SJCRH30 (cell line): ENCODE data around the gene GRIK1. TPM values are rescaled to one million over a fixed set of nuclear protein-coding genes. Genes with fewer than 3 reads are reported as not detected.

ENCODE experiments used
- DNase-seq, 2 experiments: peaks; one replicate each; pipeline ENCODE4 v3.0.0-alpha.2; 2015 to 2020
- H3K27ac ChIP-seq: fragments of 250-450 bp; sonication (Bioruptor Pico); 2 replicates; pipeline ENCODE4 v1.5.1; 2020; ENCODE audit warnings: mild to moderate bottlenecking, moderate library complexity
- H3K27me3 ChIP-seq: fragments of 250-450 bp; sonication (Bioruptor Pico); 2 replicates; pipeline ENCODE4 v1.5.1; 2020; ENCODE audit warnings: mild to moderate bottlenecking, moderate library complexity
- H3K36me3 ChIP-seq: fragments of 250-450 bp; sonication (Bioruptor Pico); 2 replicates; pipeline ENCODE4 v1.5.1; 2020; ENCODE audit warnings: mild to moderate bottlenecking, moderate library complexity
- H3K4me1 ChIP-seq: fragments of 250-450 bp; sonication (Bioruptor Pico); 2 replicates; pipeline ENCODE4 v1.5.1; 2020; ENCODE audit warnings: mild to moderate bottlenecking, moderate library complexity
- H3K4me3 ChIP-seq: fragments of 250-450 bp; sonication (Bioruptor Pico); 2 replicates; pipeline ENCODE4 v1.5.1; 2020; ENCODE audit warnings: mild to moderate bottlenecking, moderate library complexity
- H3K9me3 ChIP-seq: fragments of 250-450 bp; sonication (Bioruptor Pico); replicated peaks from 2 replicates; pipeline ENCODE4 v1.5.1; 2020; ENCODE audit warnings: mild to moderate bottlenecking, moderate library complexity
- total RNA-seq: library from RNA; depleted of rRNA; stranded (reverse); fragments of >200 nt; shearing (Covaris generic); gene quantifications from 2 replicates; pipeline ENCODE4 v1.2.3, GENCODE V29; 2014

Gene GRIK1
- total RNA-seq, 1 experiment from 2014 or later: not detected

GRCh38 chr21:29829564-29830275 lies 110.1 kb downstream of the GRIK1 start:
- Histone ChIP-seq H3K36me3 (no peaks in the 10 kb centered on the region), H3K4me3 (no peak overlapping the region), H3K27me3 (no peaks in the 10 kb centered on the region), H3K9me3 (no peaks in the 10 kb centered on the region), H3K27ac (no peak overlapping the region), H3K4me1 (no peaks in the 10 kb centered on the region)
- DNase-seq: no peak

GRCh38 chr21:29827647-29828046 lies 112.1 kb downstream of the GRIK1 start:
- Histone ChIP-seq H3K9me3 (no peaks in the 10 kb centered on the region), H3K4me3 (no peak overlapping the region), H3K4me1 (no peaks in the 10 kb centered on the region), H3K36me3 (no peaks in the 10 kb centered on the region), H3K27me3 (no peaks in the 10 kb centered on the region), H3K27ac (no peak overlapping the region)
- DNase-seq: no peak

- Histone ChIP-seq H3K9me3 (no peaks in the 10 kb centered on the region), H3K4me3 (no peak overlapping the region), H3K27ac (no peak overlapping the region), H3K27me3 (no peaks in the 10 kb centered on the region), H3K36me3 (no peaks in the 10 kb centered on the region), H3K4me1 (no peaks in the 10 kb centered on the region)
- no peak for DNase-seq
Measured at GRCh38 chr21:29827236-29827635, 112.6 kb downstream of the GRIK1 start.

DNA sequence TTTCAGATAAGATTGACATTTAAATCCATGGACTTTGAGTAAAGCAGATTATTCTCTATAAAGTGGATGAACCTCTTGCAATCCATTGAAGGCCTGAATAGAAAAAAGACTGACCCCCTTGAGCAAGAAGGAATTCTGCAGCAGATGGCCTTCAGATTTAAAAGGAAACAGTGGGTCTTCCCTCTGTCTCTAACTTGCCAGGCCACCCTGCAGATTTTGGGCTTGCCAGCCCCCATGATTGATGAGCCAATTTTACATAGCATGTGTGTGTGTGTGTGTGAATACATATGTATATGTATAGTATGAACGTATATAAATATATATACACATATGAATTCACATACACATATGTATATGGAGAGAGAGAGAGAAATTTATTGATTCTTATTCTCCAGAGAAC lies 113.4 kb downstream of the GRIK1 start:
- no peaks in the 10 kb centered on the region for H3K4me1 ChIP-seq
- H3K4me3 ChIP-seq: no peak overlapping the region
- H3K9me3 ChIP-seq: no peaks in the 10 kb centered on the region
- no peak overlapping the region for H3K27ac ChIP-seq
- no peaks in the 10 kb centered on the region for H3K27me3 ChIP-seq
- H3K36me3 ChIP-seq: no peaks in the 10 kb centered on the region
- DNase-seq: no peak

- H3K27ac ChIP-seq: no peak overlapping the region
- no peaks in the 10 kb centered on the region for H3K4me1 ChIP-seq
- no peaks in the 10 kb centered on the region for H3K27me3 ChIP-seq
- H3K36me3 ChIP-seq: no peaks in the 10 kb centered on the region
- H3K4me3 ChIP-seq: no peak overlapping the region
- H3K9me3 ChIP-seq: no peaks in the 10 kb centered on the region
- DNase-seq: no peak
Measured at GRCh38 chr21:29825936-29826335, 113.9 kb downstream of the GRIK1 start.

- DNase-seq: no peak
- H3K9me3 ChIP-seq: no peaks in the 10 kb centered on the region
Measured at GRCh38 chr21:29825345-29825744, 114.5 kb downstream of the GRIK1 start.

DNA sequence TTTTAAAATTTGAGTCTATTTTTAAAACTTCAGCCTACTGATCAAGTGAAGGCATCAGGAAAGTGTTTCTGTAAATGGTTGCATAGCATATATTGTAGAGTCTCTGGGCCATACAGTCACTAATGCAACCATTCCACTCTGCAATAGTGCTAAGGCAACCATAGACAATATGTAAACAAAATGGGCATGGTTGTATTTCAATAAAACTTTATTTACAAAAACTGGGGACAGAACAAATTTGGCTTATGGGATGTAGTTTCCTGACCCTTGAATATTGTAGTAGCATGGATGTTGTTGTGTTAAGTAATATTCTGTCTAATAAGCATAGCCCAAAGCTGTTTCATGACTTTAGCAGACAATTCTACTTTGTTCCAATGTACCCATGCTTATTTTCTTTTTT lies 117.7 kb downstream of the GRIK1 start:
- Histone ChIP-seq H3K4me3 (no peak overlapping the region), H3K27ac (no peak overlapping the region), H3K9me3 (no peaks in the 10 kb centered on the region), H3K4me1 (no peaks in the 10 kb centered on the region), H3K36me3 (no peaks in the 10 kb centered on the region), H3K27me3 (no peaks in the 10 kb centered on the region)
- DNase-seq: no peak

More at GRCh38 chr21:29825345-29825744, 114.5 kb downstream of the GRIK1 start:
- no peaks in the 10 kb centered on the region for H3K4me1 ChIP-seq
- no peaks in the 10 kb centered on the region for H3K36me3 ChIP-seq
- H3K27me3 ChIP-seq: no peaks in the 10 kb centered on the region
- H3K4me3 ChIP-seq: no peak overlapping the region
- no peak overlapping the region for H3K27ac ChIP-seq

DNA sequence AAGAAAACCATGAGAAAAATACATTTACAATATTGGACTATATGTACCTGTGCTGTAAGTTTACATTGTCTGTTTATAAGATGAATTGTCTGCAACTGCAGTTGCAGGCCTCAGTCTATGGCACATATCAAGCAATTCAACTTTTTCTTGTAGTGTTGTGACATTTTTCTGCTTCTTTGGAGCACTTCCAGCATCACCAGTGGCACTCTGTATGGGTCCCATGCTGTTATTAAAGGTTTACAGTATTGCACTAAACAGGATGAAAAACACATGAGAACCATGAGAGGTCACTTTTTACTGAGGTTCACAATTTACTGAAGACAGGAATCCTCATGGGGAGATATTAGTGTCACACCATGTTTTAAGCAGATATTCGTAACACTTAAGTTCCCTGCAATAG lies 118.6 kb downstream of the GRIK1 start:
- no peak overlapping the region for H3K4me3 ChIP-seq

DNA sequence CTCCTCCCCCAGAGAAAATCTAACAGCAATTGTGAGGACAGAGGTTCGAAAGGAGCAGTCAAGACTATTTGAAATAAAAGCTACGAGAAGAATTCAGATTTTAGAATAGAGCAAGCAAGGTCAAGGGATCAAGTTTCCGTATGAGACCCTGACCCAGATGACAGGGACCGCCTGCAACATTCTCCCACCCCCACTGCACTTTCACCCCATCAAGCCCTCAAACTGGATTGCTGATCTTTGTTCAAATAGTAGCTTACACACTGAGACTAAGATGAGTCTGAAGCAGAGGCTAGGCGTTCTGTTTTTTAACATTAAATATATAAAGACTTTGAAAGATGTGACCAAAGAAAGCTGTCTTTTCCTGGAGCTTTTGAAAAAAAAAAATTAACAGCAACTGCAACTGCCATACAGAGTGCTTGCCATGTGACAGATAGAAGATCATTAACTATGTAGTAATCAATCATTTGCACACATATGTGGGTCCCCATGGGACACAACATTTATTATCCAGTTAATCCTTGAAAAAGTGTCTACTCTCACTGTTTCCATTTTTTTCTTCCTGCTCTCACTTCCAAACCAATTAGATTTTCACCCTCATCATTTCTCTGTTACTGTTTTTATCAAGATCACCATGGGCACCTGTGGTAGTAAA lies 120.0 kb downstream of the GRIK1 start:
- no peaks in the 10 kb centered on the region for H3K4me1 ChIP-seq
- H3K27ac ChIP-seq: no peak overlapping the region
- no peaks in the 10 kb centered on the region for H3K27me3 ChIP-seq
- DNase-seq: no peak
- no peaks in the 10 kb centered on the region for H3K9me3 ChIP-seq
- H3K36me3 ChIP-seq: no peaks in the 10 kb centered on the region
- H3K4me3 ChIP-seq: no peak overlapping the region

More for the DNA sequence above, 118.6 kb downstream of the GRIK1 start:
- H3K36me3 ChIP-seq: no peaks in the 10 kb centered on the region
- no peaks in the 10 kb centered on the region for H3K27me3 ChIP-seq
- no peak for DNase-seq
- no peaks in the 10 kb centered on the region for H3K9me3 ChIP-seq
- H3K4me1 ChIP-seq: no peaks in the 10 kb centered on the region
- H3K27ac ChIP-seq: no peak overlapping the region

- Histone ChIP-seq H3K27me3 (no peaks in the 10 kb centered on the region), H3K36me3 (no peaks in the 10 kb centered on the region), H3K4me3 (no peak overlapping the region), H3K9me3 (no peaks in the 10 kb centered on the region), H3K4me1 (no peaks in the 10 kb centered on the region), H3K27ac (no peak overlapping the region)
- DNase-seq: no peak
Measured at GRCh38 chr21:29818383-29818921, 121.3 kb downstream of the GRIK1 start.

DNA sequence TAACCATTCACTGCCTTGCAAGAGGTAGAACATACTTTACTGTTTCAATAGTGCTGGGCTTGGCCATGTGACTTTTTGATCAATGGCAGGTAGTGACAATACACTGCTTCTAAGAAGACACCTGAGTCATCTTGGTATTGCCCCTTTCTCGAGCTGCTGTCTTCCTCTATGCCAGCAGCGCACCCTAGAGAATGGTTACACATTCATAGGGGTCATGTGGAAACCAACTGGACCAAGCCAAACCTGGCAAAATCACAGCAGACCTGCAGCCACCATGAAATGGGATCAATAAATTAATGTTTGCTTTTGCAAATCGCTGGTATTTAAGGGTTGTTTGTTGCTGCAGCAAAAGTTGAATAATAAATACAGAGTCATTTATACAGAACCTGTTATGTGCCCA lies 122.3 kb downstream of the GRIK1 start:
- no peaks in the 10 kb centered on the region for H3K27me3 ChIP-seq
- no peak overlapping the region for H3K27ac ChIP-seq
- DNase-seq: no peak
- H3K9me3 ChIP-seq: no peaks in the 10 kb centered on the region
- no peaks in the 10 kb centered on the region for H3K36me3 ChIP-seq
- no peak overlapping the region for H3K4me3 ChIP-seq
- no peaks in the 10 kb centered on the region for H3K4me1 ChIP-seq

DNA sequence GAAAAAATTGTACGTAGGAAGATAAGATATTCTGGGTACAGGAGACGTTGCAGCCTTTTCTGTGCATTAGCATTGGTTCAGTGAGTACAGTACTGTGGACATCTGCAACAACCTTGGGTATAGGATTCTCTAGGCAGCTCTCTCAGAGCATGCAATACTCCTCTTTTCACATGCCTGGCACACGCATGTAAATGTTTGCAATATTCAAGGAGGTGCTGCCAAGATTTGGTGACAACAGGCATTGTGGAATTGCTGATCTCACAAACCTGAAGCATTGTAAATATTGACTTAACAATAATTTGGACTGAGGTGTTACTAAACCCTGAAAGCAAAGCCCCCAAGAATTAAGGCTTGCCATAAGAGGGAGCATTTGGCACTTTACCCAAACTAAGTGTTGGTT lies 126.8 kb downstream of the GRIK1 start:
- no peaks in the 10 kb centered on the region for H3K9me3 ChIP-seq
- H3K27me3 ChIP-seq: no peaks in the 10 kb centered on the region
- no peaks in the 10 kb centered on the region for H3K36me3 ChIP-seq
- H3K27ac ChIP-seq: no peak overlapping the region
- H3K4me3 ChIP-seq: no peak overlapping the region
- no peak for DNase-seq
- no peaks in the 10 kb centered on the region for H3K4me1 ChIP-seq

DNA sequence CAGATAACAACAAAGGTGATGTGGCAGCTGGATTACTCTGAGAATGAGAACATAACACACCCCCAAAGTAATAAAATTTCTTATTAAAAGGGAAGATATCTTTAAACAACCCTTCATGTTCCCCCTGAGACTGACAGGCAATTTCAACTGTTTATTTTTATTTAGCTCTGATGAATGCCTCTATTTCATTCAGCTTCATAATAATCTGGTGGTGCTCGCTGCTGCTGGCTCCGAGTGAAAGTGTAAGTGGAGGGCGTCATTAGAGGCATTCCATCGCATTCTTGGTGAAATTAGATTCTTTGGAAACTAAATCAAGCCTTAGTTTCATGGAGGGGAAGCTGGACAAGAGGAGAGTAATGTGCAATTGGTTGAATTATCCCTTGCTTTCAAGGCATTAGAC lies 128.9 kb downstream of the GRIK1 start:
- Histone ChIP-seq H3K9me3 (no peaks in the 10 kb centered on the region), H3K27ac (no peak overlapping the region), H3K4me1 (no peaks in the 10 kb centered on the region), H3K27me3 (no peaks in the 10 kb centered on the region), H3K4me3 (no peak overlapping the region), H3K36me3 (no peaks in the 10 kb centered on the region)
- DNase-seq: no peak

- no peaks in the 10 kb centered on the region for H3K9me3 ChIP-seq
- H3K27me3 ChIP-seq: no peaks in the 10 kb centered on the region
- H3K4me3 ChIP-seq: no peak overlapping the region
- no peaks in the 10 kb centered on the region for H3K36me3 ChIP-seq
- no peaks in the 10 kb centered on the region for H3K4me1 ChIP-seq
- no peak overlapping the region for H3K27ac ChIP-seq
- no peak for DNase-seq
Measured at GRCh38 chr21:29808153-29808552, 131.6 kb downstream of the GRIK1 start.

DNA sequence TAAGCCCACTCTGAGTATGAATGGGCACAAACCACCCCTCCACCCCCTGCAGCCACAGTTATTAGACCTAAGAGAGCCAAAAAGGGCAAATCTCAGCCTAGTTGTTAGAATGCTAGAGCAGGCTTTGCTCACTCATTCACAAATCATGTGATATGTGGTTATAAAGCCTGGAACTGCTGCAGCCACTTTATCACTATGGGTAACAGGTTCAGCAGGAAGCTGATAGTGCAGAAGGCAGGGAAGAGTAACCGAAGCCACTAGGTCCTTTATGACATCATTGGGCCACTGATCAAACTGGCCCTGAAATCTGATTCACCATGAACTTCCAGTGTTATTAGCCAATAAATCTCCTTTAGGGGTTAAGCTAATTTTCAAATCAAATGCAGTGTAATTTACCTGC lies 134.7 kb downstream of the GRIK1 start:
- no peaks in the 10 kb centered on the region for H3K4me1 ChIP-seq
- DNase-seq: no peak
- no peaks in the 10 kb centered on the region for H3K27me3 ChIP-seq
- no peaks in the 10 kb centered on the region for H3K9me3 ChIP-seq
- no peak overlapping the region for H3K27ac ChIP-seq
- no peaks in the 10 kb centered on the region for H3K36me3 ChIP-seq
- H3K4me3 ChIP-seq: no peak overlapping the region

- no peaks in the 10 kb centered on the region for H3K36me3 ChIP-seq
- DNase-seq: no peak
- no peak overlapping the region for H3K4me3 ChIP-seq
Measured at GRCh38 chr21:29803191-29803590, 136.6 kb downstream of the GRIK1 start.

More at GRCh38 chr21:29803191-29803590, 136.6 kb downstream of the GRIK1 start:
- H3K27me3 ChIP-seq: no peaks in the 10 kb centered on the region
- H3K9me3 ChIP-seq: no peaks in the 10 kb centered on the region
- no peak overlapping the region for H3K27ac ChIP-seq
- H3K4me1 ChIP-seq: no peaks in the 10 kb centered on the region
